Parathyroid adenoma (tissue), 2 donors: ENCODE results near the gene MMEL1.

Experiments used
- H2AFZ ChIP-seq: fragments of 300-600 bp; sonication (generic); one replicate; pipeline ENCODE4 v1.7.0; 2017; ENCODE audit warnings: antibody characterized with exemption, mild to moderate bottlenecking
- H3K27ac ChIP-seq: fragments of 300-600 bp; sonication (generic); one replicate; pipeline ENCODE4 v1.7.0; 2017
- H3K27me3 ChIP-seq: fragments of 300-600 bp; sonication (generic); one replicate; pipeline ENCODE4 v1.7.0; 2017; ENCODE audit warnings: low read length; ENCODE audit not compliant: control insufficient read depth, insufficient read depth
- H3K36me3 ChIP-seq: fragments of 300-600 bp; sonication (generic); one replicate; pipeline ENCODE4 v1.7.0; 2017; ENCODE audit warnings: low read length; ENCODE audit not compliant: control insufficient read depth, insufficient read depth
- H3K4me1 ChIP-seq: fragments of 300-600 bp; sonication (generic); one replicate; pipeline ENCODE4 v1.7.0; 2017; ENCODE audit warnings: control low read depth
- H3K4me2 ChIP-seq: fragments of 300-600 bp; sonication (generic); one replicate; pipeline ENCODE4 v1.7.0; 2017; ENCODE audit warnings: low read length
- H3K4me3 ChIP-seq: fragments of 300-600 bp; sonication (generic); one replicate; pipeline ENCODE4 v1.7.0; 2017; ENCODE audit warnings: low read depth, low read length
- H3K79me2 ChIP-seq: fragments of 300-600 bp; sonication (generic); one replicate; pipeline ENCODE4 v1.7.0; 2017; ENCODE audit warnings: control low read depth
- H3K9ac ChIP-seq: fragments of 300-600 bp; sonication (generic); one replicate; pipeline ENCODE4 v1.7.0; 2017; ENCODE audit warnings: mild to moderate bottlenecking
- H3K9me3 ChIP-seq: fragments of 300-600 bp; sonication (generic); one replicate; pipeline ENCODE4 v1.7.0; 2017; ENCODE audit warnings: low read length; ENCODE audit not compliant: control insufficient read depth
- CTCF ChIP-seq: fragments of 300-600 bp; sonication (generic); IDR thresholded peaks from one replicate; pipeline ENCODE4 v1.7.0; 2017; ENCODE audit warnings: antibody characterized with exemption, mild to moderate bottlenecking
- donor health status: primary hyperparathyroidism.

MMEL1 gene

GRCh38 chr1:2547210-2548067, 85.4 kb downstream of the MMEL1 start:
- Histone ChIP-seq H3K9ac (no peak overlapping the region), H3K4me1 (peaks cover 12% of the 10 kb centered on the region)
- no peak for TF ChIP-seq CTCF

GRCh38 chr1:2546515-2547209, 86.2 kb downstream of the MMEL1 start:
- Histone ChIP-seq H3K27me3 (no peaks in the 10 kb centered on the region), H3K4me3 (peak overlapping the region; percentile 53), H3K27ac (peak overlapping the region; percentile 95), H3K4me1 (peaks cover 12% of the 10 kb centered on the region), H3K9ac (no peak overlapping the region), H3K9me3 (no peaks in the 10 kb centered on the region), H3K79me2 (no peaks in the 10 kb centered on the region), H3K36me3 (no peaks in the 10 kb centered on the region), H3K4me2 (peak overlapping the region; percentile 74), H2AFZ (peak overlapping the region; percentile 62)
- TF ChIP-seq CTCF: peak; percentile 19

More at GRCh38 chr1:2547210-2548067, 85.4 kb downstream of the MMEL1 start:
- Histone ChIP-seq H3K36me3 (no peaks in the 10 kb centered on the region), H3K9me3 (no peaks in the 10 kb centered on the region), H3K79me2 (no peaks in the 10 kb centered on the region), H2AFZ (peak overlapping the region; percentile 62), H3K4me2 (peak overlapping the region; percentile 74), H3K27ac (peak overlapping the region; percentile 95), H3K27me3 (no peaks in the 10 kb centered on the region), H3K4me3 (peak overlapping the region; percentile 53)

GRCh38 chr1:2545754-2546514, 86.9 kb downstream of the MMEL1 start:
- Histone ChIP-seq H3K4me1 (peaks cover 12% of the 10 kb centered on the region), H3K9ac (no peak overlapping the region), H3K9me3 (no peaks in the 10 kb centered on the region), H3K27me3 (no peaks in the 10 kb centered on the region), H3K4me2 (peak overlapping the region; percentile 74), H3K4me3 (peak overlapping the region; percentile 53), H3K27ac (peak overlapping the region; percentile 95), H3K79me2 (no peaks in the 10 kb centered on the region), H2AFZ (peak overlapping the region; percentile 62), H3K36me3 (no peaks in the 10 kb centered on the region)
- TF ChIP-seq CTCF: no peak

GRCh38 chr1:2544875-2545640, 87.8 kb downstream of the MMEL1 start:
- no peaks in the 10 kb centered on the region for H3K27me3 ChIP-seq
- TF ChIP-seq CTCF: no peak
- no peak overlapping the region for H3K9ac ChIP-seq
- no peak overlapping the region for H2AFZ ChIP-seq
- H3K4me1 ChIP-seq: peaks cover 12% of the 10 kb centered on the region
- H3K79me2 ChIP-seq: no peaks in the 10 kb centered on the region
- no peaks in the 10 kb centered on the region for H3K9me3 ChIP-seq
- H3K4me3 ChIP-seq: no peak overlapping the region
- no peaks in the 10 kb centered on the region for H3K36me3 ChIP-seq
- no peak overlapping the region for H3K4me2 ChIP-seq
- H3K27ac ChIP-seq: no peak overlapping the region
